HG03460 (cell line): ENCODE data around the gene TMEM229A.
"Not testable (repeated sequence)": the region's sequence is repeated elsewhere in the genome, so short reads cannot be mapped to it uniquely, and the experiment has no call there.

Source experiments
- ATAC-seq: cut with Tn5 transposase; IDR thresholded peaks from one replicate; pipeline ENCODE4 v1.9.1; 2021; ENCODE audit not compliant: unreplicated experiment

TMEM229A gene

GRCh38 chr7:124033095-124033806 is 384 bp upstream of the TMEM229A start:
- no peak for ATAC-seq

DNA sequence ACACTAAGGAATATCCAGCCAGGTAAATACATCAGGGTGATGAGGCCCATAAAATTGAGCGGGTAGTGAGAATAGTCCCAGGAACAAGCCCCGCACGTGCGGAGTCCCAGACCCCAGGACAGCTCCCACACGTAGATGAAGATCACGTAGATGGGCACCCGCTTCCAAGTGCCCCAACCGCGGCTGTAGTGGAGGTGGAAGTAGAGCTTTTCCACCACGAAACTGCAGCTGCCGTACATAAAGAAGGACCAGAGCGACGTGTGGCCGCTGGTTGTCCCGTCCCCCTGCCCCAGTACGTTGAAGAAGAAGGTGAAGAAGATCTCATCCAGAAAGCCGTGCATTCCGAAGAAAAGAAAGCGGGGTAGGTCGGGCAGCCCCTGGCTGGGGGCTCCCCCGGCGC is 948 bp downstream of the TMEM229A start:
- no peak for ATAC-seq

DNA sequence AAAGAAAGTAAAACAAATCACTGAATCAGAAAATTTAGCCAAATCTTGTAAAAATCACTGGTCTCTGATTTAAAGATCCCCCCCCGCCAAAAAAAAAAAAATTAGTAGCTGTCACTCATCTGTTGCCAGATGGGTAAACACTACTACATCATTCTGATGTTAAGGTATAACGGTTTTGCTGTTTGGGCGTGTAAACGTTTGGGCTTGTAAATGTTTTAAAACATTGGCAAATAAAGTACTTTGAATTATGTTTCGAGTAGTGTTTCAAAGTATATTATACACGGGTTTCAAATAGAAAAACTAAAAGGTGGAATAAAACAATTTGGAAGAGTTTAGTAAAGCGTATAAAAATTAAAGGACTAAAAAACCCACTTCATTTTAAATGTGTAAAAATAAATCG is 1.5 kb downstream of the TMEM229A start:
- no peak for ATAC-seq

GRCh38 chr7:124030964-124031363 is 1.9 kb downstream of the TMEM229A start:
- ATAC-seq, result no peak

DNA sequence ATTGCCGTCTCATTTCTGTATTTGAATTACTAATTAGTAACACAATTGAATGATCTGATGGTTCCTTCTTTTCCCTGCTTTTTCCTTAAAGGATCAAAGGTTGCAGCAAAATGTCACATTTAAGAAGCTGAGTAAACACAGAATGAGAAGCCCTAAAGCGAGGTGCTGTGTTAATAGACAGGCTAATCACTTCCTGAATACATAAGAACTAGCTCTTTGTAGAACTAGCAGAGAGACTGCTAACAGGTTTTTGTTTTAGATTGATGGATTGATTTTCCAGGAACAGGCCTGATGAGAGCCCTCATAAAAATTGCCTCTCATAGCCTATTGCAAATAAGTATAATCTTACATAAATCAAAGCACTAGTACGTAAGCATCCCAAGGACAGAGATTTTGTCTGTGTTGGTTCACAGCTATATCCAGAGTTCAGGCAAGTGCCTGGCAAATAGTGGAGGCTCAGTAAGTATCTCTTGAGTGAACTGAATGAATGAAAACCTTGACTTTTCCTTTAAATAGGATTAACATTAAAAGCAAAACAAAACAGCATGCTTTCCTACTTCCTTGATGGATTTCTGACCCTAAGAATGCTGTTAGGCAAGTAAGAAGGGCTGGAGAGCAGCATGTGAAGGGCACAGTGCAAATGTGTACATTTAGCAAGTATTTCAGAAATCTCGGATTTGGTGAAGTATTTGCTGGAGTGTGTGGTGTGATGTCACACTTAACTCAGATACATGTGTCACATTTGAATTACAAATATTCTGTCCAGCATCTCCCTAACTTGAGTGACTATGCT is 3.3 kb downstream of the TMEM229A start:
- ATAC-seq, result no peak

DNA sequence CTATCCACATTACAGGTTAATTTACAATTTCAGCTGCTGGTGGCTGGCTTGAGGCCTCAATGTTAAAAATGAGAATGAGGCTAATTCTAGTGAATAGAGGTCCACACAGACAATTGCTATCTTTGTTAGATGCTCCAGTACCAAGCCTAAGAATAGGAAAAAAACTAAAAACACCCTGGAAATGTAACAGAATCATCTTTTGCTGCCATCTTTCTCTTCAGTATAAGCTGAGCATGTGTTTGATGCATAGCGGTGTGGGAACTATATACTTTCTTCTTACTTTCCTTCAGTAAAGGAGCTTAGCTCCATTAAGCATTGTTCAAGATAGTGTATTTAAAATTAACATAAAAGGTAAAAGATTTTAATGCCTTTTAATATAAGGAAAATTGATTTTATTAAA is 5.6 kb downstream of the TMEM229A start:
- ATAC-seq, result no peak

DNA sequence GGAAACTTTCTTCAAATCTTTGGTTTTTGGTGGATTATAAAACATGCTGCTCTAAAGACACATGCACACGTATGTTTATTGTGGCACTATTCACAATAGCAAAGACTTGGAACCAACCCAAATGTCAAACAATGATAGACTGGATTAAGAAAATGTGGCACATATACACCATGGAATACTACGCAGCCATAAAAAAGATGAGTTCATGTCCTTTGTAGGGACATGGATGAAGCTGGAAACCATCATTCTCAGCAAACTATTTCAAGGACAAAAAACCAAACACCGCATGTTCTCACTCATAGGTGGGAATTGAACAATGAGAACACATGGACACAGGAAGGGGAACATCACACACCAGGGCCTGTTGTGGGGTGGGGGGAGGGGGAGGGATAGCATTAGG is 8.5 kb downstream of the TMEM229A start:
- ATAC-seq, result not testable (repeated sequence)

DNA sequence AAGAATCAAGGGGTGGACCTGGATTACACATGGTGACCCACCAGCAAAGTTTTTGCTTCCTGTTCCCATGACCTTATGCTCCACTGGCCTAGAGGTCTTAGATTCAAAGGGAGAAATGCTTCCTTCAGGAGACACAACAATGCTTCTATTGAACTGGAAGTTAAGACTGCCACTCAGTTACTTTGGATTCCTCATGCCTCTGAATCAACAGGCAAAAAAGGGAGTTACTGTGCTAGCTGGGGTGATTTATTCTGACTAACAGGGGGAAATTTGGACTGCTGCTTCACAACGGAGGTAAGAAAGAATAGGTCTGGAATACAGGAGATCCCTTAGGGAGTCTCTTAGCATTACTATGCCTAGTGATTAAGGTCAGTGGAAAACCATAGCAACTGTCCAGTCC is 10.3 kb downstream of the TMEM229A start:
- ATAC-seq, result no peak

- ATAC-seq, result no peak
Observed at GRCh38 chr7:124020060-124020459, 12.8 kb downstream of the TMEM229A start.

DNA sequence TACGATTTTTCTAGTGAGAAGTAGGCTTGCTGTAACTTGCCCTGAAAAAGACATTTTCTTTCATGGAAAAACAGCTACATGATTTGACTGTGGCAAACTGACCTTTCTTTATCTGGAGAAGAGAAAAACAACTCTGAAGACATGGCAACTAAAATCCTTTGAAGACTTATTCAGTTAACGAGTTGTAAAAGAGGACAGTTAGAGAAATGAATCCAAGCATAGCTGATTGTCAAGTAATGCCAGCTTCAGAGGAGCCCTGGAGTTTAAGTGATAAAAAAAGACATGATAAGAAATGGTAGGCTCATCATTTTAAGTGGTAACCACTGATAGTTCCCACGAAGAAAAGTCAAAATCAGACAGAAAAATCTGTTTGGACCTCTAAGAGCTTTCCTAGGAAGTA is 19.6 kb downstream of the TMEM229A start:
- ATAC-seq, result no peak

DNA sequence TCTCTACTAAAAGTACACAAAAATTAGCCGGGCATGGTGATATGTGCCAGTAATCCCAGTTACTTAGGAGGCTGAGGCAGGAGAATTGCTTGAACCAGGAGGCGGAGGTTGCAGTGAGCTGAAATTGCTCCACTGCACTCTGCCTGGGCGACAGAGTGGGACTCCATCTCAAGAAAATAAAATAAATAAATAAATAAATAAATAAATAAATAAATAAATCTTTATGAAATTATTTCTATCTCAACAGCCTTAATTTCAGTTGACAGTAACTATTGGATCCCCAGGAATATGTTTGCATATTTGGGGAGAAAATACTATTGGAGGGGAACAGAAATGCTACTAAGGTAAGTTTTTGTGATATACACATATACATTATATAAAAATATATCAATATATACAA is 20.0 kb downstream of the TMEM229A start:
- no peak for ATAC-seq

- ATAC-seq, result no peak
Observed at GRCh38 chr7:124009321-124009720, 23.5 kb downstream of the TMEM229A start.

DNA sequence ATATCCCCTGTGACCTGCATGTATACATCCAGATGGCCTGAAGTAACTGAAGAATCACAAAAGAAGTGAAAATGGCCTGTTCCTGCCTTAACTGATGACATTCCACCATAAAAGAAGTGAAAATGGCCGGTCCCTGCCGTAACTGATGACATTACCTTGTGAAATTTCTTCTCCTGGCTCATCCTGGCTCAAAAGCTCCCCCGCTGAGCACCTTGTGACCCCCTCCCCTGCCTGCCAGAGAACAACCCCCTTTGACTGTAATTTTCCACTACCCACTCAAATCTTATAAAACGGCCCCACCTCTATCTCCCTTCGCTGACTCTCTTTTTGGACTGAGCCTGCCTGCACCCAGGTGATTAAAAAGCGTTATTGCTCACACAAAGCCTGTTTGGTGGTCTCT is 24.6 kb downstream of the TMEM229A start:
- not testable (repeated sequence) for ATAC-seq

- no peak for ATAC-seq
Observed at GRCh38 chr7:123999703-124000102, 33.2 kb downstream of the TMEM229A start.

- no peak for ATAC-seq
Observed at GRCh38 chr7:123998921-123999320, 33.9 kb downstream of the TMEM229A start.

DNA sequence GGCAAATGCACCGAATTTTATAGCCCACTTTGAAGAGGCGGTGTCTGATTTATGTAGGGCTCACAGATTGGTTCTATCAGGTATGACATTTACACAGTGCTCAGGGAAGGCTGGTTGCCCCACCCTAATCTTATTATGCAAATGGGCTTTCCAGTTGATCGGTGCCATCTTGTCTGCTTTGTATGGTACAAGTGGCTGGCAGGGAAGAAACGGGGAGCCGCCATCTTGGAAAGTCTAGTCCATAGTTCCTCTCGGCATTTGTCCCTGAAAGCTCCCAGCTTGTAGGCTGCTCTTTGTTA is 36.6 kb downstream of the TMEM229A start:
- ATAC-seq, result no peak

- no peak for ATAC-seq
Observed at GRCh38 chr7:123995617-123996326, 37.1 kb downstream of the TMEM229A start.

DNA sequence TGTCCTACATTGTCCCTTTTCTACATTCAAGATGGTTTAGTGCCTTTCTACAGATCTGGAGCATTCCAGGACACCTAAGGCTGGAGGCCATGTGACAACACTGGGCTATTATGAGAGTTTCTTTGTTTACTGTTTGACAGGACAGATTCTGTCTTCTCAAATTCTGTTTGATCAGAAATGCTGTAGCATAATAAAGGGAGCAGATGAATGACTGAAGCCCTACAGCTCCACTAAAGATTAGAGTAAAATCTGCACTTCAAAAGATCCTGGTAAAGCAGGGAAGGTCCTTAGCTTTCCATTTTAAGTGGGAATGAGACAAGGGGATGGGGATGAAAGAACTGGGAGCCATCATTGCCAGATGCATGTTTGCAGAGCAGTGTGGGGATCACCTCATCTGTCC is 38.4 kb downstream of the TMEM229A start:
- ATAC-seq, result no peak

- no peak for ATAC-seq
Observed at GRCh38 chr7:123993996-123994395, 38.9 kb downstream of the TMEM229A start.

- ATAC-seq, result no peak
Observed at GRCh38 chr7:123992913-123993518, 39.9 kb downstream of the TMEM229A start.

DNA sequence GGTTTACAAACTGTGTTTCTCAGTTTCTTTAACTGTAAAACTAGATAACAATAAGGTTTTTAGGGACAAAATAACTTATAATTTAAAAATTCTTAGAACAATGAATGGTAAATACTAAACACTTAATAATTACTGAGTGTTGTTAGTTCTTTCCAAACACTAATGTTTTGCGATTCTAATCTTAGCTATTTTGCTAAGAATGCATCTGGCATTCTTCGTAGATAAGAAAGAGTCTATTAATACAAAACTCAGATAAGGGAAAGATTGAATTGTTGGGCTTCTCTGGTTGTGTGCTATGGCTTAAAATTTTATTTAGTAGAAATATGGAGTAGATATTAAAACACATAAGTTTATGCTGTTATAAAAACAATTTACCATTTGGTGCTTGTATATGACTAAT is 45.4 kb downstream of the TMEM229A start:
- ATAC-seq, result no peak
